ENCODE measurements around the gene TMEM131.

Gene TMEM131

DNA sequence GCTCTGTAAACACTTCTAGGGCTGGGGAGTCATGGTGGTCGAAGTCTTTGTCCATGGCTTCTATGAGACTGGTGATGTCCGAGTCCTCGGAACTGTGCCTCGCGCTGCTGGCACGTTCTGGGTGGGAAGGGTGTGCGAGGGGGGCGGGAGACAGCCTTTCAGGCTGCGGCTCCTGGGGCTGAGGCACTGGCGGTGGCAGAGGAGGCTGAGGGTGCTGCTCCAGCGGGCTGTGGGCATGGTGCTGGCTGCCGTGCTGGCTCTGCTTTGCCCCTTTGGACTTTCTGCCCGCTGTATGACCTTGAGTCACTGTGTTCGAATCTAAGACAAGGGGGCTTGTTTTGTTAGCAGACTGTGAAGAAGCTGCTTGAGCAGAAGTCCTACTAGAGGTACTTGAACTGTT is 203.3 kb downstream of the TMEM131 start:
- DNase-seq, result no peak

DNA sequence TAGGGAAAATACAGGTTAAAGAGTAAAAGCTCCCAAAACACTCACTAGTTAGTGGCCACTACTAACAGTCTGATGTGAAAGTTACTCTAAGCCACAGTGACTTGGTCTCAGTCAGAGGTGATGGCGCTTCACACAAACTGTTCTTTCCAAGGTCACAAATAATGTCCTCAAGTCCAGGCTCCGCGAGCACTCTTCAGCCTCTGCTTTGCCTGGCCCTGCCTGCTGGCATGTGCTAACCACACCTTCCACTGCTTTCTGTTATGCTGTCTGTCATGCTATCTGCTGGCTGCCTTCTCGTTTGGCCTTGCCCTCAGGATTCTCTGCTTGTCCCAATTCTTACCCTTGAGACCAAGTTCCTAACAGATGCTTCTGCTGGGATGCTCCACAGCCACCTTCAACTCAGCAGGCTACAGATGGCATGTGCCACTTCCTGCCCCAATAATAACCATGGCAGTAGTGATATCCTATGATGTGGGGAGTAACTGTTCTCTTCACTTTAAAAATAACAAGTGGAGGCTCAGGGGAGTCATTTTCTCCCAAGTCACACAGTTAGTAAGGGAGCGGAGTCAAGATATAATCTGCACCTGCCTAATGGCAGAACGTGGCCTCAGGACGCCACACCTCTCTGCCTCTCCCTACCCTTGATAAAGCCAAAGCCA is 206.6 kb downstream of the TMEM131 start:
- DNase-seq, result no peak

GRCh38 chr2:97785818-97786217 is 209.9 kb downstream of the TMEM131 start:
- DNase-seq, result no peak

DNA sequence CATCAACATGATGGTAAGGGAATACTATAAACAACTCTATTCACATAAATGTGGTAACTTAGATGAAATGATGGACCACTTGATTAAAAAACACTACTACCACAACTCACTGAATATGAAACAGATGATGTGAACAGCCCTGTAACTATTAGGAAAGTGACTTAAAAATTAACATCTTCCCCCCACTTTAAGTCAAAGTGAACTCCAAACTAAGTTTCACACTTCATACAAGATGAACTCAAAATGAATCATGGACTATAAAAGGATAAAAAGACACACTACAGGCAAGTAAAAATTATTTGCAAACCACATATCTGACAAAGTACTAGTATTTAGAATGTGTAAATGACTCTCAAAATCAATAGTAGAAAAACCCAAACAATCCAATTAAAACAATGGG is 210.8 kb downstream of the TMEM131 start:
- no peak for DNase-seq

DNA sequence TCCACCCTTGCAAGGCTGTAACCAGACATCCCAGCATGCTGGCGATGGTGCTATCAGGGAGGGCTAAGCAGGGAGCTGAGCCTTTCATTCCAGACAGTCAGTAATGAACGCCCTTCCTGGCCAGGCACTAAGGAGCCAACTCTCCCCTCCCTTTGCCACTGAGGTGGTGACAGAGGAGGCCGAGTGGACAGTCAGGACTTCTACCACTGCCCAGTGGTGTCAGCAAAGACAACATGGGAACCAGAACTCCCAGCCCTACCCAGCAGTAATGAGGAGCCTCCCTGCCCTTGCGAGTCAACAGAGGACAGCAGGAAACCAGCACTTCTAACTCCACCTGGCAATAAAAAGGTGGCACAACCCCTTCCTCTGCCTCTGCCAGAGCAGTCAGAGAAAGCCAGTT is 213.8 kb downstream of the TMEM131 start:
- peak; percentile 17 for DNase-seq

- no peak for DNase-seq
These were observed 216.6 kb downstream of the TMEM131 start for GRCh38 chr2:97779141-97779540.

GRCh38 chr2:97775074-97775473 is 220.7 kb downstream of the TMEM131 start:
- DNase-seq, result no peak

- DNase-seq, result peak; percentile 49
These were observed 221.3 kb downstream of the TMEM131 start for GRCh38 chr2:97774425-97774824.

DNA sequence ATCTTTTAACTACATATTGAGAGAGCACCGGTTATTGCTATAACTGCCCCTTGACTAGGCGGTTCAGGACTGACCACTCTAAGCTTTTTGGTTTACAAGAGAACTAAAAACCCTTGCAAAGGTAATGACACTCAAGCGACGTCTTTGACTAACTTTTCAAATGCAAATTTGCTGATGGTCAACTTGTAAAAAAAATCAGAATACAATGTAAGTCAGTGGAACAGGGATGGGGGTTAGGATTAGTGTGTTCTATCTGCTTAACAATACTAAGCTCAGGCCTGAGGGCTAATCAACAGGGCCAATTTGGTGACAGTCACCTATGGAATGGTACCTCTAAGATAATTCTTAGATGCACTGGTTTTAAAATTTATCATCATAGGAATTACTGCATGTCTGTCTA is 225.3 kb downstream of the TMEM131 start:
- DNase-seq, result no peak

DNA sequence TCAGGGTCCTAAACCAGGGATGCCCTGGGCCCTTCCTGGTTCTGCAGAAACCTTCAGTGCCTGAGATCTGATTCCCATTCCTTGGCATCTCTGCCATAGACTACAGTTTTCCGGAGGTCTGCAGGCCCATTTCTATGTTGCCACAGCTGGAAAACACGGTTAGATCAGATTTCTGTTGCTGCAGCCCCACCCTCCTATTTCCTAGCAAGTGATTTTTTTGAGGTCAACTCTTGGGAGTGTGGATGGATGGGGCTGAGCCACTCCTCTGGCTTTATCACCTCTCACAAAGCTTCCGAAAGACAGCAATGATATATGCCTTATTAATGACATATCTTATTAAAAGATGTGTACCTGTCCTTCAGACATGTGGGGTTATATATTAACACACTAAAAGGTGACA is 226.0 kb downstream of the TMEM131 start:
- no peak for DNase-seq

- no peak for DNase-seq
These were observed 226.4 kb downstream of the TMEM131 start for GRCh38 chr2:97769308-97769707.

GRCh38 chr2:97766567-97766966 is 229.2 kb downstream of the TMEM131 start:
- DNase-seq, result no peak

- DNase-seq, result no peak
These were observed 229.8 kb downstream of the TMEM131 start for GRCh38 chr2:97765933-97766332.

DNA sequence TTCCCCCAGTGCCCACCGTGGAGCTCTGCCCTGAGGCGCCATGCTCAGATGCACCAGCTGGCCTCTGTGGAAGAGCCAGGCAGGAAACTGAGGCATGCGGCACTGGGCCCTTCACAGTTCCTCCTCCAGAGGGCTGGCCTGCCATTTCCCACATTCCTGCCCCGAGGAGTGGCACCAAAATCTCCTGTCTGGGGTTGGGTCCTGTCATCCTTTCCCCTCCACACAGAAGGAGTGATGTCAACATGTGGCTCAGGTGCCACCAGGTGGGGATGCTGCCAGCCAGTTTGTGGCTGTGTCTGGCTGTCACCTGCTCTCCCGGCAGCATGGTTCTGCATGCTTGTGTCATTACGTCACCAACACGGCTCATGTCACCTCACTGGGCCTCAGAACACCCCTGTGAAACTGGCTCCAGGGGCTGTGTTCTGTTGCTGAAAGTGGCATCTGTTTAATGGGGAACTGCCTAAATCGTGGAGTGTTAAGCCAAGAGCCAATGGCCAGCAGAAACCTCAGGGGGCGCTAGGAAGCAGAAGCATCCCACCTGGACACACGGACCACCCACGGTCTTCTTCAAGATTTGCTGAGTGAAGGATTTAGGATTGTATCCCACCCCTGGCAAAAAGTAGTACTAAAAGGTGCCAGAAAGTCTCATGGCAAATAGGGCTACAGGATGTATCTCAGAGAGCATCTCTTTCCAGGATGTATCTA is 231.0 kb downstream of the TMEM131 start:
- DNase-seq, result peak; percentile 67

DNA sequence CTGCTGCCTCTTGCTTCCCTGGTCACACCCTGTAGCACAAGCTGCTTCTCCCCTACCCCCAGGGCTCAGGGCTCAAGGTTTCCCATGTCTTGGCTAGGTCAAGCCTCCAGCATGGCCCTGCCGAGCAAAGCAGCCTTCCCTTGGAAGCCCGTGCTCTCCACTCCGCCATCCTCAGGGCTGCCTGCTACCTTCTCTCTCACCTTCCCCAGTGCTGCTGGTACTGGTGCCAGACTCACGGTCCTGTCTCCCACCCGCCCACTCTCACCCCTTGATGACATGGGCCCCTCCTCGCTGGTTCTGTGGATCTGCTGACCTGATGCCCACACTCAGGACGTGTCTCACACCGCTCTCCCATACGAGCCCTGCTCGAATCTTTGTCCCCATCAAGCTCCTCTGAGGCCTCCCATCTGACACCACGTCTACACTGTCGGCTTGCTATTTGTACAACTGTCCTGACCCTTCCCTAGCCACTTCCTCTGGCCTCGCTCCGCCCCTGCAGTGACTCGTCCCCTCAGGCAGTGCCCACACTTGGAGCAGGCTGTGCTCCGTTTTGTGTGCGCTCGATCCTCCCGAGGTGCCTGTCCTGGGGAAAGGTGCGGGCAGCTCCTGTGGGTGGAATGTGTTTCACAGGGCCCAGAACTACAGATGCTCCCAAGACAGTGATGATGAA is 232.4 kb downstream of the TMEM131 start:
- no peak for DNase-seq

DNA sequence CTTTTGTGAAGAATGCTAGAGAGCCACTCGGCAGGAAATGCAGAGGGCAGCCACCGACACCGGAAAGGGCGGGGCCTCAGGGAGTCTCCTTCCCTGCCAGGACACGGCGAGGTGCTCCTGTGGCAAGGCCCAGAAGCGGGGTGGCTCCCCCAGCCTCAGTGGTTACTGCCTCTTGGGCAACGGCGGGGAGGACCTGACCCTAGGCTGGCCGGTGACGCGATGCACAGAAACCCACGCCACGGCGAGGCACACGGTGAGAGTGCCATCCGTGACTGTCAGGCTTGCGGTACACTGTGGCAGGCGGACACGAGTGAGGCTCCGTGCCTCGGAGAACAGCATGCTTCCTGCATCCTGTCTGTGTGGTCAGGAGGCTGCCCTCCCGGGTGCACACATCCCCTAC is 234.6 kb downstream of the TMEM131 start:
- no peak for DNase-seq

DNA sequence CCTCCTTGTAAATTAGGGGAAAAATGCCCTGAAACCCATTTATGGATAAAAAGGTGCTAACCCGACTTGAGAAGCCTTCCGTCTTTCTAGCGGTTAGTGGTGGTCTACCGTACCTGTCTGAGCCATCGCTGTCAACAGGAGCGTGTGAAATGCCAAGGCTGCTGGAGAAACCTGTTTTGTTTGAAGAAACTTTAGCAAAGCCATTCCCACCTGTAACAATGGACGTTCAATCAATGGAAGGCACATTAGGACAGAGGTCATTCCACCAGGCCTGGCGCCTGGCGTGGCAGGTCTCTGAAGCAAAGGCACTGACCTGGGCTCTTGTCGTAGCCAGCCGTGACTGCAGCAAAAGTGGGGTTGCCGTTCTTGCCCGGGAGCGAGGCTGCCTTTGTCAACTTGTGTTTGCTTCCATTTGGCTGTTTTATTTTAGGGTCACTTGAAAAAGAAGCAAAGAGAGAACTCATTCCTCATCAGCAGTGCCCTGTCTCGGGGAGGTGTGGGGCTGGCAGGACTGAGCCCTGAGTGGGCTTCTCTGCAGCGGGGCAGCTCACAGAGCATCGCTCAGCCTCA is 235.2 kb downstream of the TMEM131 start:
- no peak for DNase-seq

DNA sequence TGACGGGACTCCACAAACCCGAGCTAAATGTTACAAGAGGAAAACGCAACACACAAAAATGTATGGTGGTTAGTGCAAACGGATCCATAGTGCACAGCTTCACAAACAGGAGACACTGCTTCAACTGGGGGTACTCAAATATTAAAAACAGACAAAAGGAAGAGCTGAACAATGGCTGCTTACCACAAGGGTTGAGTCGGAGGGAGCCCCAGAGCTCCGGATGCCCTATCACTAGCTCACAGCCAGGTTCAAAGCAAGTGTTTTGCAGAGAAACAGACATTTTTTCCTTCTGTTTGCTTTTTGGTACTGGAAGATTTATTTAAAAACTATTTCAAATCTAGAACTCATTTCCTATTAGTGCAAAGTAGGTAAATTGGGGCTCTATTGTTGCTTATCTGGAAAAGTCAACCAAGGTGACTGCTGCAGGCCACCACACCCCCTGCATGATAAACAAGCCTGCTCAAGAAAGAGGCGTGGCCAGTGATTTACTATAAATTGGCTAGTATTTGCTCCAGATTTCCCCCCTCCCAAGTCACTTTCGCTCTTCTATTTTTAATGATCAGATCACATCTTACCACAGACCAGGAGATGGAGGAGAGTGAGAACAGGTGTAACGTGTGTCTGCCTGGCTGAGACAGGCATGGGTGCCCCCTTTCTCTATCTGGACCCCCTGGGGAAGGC is 235.9 kb downstream of the TMEM131 start:
- DNase-seq, result no peak

DNA sequence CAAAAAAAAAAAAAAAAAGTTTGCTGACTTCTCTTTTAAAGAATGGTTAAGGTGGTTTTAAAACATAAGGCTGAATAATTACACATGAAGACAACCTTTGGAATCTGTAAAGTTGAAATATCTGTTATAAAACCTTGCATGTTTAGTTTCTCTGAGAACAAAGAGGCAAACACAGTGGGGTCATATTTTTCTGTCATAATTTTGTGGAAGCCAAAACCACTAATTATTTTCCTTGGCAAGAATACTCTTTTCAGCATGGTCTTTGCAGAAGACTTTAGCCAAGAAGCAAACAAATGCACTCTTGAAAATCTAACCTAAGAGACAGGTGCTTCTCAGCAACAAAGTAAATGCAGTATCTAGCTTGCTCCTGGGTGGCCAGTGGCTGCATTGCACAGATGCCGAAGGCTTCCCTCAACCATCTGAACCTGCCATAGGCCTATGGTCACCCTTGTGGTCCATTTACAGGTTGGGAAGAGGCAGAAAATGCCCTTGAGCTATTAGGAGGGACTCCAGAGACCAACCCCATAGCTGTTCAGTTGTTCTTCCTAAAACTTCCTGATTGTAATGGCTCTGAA is 237.5 kb downstream of the TMEM131 start:
- no peak for DNase-seq

DNA sequence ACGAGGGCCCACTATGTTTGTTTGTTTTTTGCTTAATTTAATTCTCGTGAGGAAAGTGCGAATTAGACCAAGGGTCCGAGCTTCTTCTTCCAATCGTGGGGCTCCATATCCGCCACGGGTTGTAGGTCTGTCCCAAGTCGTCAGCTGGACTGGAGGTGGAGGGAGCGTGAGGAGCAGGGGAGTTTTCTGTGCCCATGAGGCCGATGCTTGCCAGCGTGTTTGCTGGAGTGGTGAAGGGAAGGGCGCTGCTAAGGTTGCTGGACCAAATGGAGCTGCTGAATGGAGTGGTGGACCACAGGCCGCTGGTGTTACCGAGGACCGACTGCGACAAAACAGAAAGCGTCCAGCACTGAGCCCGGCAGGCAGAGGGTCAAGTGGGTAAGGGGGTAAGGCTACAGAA is 238.7 kb downstream of the TMEM131 start:
- DNase-seq, result no peak

DNA sequence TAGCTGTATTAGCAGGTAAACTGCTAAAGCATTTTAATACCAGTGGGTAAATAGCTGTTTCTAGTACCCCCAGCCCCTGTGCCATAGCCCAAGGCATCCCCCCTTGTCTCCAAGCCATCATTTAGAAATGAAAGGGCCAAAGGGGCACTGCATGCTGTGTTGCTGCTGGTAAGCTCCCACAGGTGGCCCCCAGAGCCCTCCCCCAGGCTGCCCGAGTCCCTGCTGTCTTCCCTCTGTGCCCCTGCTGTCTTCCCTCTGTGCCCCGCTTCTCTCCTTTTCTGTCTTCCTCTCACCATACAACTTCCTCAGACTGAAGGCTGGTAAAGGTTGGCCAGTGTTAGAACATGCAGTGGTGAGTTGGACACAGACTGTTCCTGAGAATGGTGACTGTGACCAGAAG is 240.3 kb downstream of the TMEM131 start:
- no peak for DNase-seq

DNA sequence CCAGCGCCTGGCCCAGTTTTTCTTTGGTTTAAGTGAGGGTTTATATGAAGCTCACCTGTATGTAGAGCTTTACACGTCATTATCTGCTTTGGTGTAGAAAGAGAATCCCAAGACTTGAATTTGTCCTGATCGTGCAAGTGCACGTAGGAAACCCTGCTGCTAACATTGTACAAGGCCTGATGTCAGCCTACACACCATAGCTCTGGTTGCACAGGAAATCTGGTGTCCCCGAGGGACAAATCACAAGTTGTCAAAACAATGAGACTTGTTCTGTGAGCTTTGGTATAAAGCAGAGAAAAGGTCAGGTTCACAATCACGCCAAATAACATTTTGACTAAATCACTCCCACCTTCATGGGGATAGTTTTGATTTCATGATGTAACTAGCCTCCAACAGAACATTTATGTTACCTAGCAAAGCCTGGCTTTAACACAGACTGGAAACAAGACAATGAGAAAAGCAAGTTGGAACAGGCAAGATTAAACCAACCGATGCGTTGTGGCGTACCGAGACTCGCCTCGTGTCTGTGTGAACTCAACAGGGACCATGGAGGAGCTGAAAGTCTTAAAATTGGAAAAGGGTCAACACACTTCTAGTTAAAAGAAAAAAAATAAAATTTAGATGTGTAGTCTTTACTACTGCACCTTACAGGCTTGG is 240.9 kb downstream of the TMEM131 start:
- no peak for DNase-seq

All from DMS53 (cell line).